DMS 273 (cell line): Measurements from ENCODE around the gene COG1.
A peak's percentile ranks its signal among the peaks of the same experiment; 100 is the strongest.
"Not testable (repeated sequence)": the region's sequence is repeated elsewhere in the genome, so short reads cannot be mapped to it uniquely, and the experiment has no call there.

ENCODE experiments used
- DNase-seq: peaks from one replicate; lab custom pipeline; 2025; ENCODE audit not compliant: unreplicated experiment; lab: John Stamatoyannopoulos, UW

Gene COG1

DNA sequence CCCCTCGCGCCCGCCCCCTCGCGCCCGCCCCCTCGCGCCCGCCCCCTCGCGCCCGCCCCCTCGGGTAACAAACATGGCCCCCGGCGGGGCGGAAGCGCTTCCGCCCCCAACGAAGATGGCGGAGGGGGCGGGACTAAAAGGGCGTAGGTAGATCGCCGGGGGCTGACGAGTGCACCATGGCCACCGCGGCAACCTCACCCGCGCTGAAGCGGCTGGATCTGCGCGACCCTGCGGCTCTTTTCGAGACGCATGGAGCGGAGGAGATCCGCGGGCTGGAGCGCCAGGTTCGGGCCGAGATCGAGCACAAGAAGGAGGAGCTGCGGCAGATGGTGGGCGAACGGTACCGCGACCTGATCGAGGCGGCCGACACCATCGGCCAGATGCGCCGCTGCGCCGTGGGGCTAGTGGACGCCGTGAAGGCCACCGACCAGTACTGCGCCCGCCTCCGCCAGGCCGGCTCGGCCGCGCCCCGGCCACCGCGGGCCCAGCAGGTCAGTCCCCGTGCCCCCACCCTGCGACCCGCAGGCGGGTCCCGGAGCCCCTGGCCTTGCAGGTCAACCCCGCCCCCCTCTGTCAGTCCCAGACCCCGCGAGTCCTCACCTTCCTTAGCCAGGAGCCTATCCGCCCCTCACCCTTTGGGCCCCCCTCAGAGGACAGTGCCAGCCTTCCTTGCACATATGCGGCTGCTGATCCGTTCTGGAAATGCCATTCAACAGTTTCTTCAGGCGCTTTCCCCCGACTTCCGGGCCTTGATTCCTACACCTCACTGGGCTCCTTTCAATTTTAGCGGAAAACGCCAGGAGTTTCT is at the start of gene COG1:
COG1 (plus strand) TSS at position 162 of the 808 bp plus-strand sequence; CDS start at position 177, 15 bp downstream.
- peak; percentile 96 for DNase-seq

DNA sequence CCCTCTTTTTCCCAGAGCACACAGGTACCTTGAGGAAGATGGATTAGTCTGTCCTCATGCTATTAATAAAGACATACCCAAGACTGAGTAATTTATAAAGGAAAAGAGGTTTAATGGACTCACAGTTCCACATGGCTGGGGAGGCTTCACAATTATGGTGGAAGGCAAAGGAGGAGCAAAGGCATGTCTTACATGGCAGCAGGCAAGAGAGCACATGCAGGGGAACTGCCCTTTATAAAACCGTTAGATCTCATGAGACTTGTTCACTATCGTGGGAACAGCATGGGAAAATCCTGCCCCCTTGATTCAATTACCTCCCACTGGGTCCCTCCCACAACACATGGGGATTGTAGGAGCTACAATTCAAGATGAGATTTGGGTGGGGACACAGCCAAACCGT is 48.6 kb upstream of the COG1 start:
- DNase-seq: not testable (repeated sequence)

GRCh38 chr17:73145641-73146040 is 47.2 kb upstream of the COG1 start:
- no peak for DNase-seq

GRCh38 chr17:73147791-73148190 is 45.1 kb upstream of the COG1 start:
- DNase-seq: not testable (repeated sequence)

- no peak for DNase-seq
Measured at GRCh38 chr17:73148540-73149334, 44.1 kb upstream of the COG1 start.

DNA sequence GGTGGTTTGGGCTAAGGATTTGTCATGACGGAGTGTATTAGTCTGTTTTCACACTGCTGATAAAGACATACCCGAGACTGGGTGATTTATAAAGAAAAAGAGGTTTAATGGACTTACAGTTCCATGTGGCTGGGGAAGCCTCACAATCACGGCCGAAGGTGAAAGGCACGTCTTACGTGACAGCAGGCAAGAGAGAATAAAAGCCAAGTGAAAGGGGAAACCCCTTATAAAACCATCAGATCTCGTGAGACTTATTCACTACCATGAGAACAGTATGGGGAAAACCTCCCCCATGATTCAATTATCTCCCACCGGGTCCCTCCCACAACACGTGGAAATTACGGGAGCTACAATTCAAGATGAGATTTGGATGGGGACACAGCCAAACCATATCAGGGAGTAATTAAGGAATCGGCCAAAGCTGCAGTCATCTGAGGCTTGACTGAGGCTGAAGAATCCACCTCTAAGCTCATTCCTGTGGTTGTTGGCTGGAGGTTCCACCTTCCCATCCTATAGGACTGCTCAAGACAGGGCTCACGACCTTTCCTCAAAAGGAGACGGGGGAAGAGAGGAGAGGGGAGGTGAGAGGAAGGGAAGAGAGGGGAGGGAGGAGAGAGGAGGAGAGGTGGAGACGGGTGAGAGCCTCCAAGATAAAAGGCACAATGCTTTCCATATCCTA is 42.1 kb upstream of the COG1 start:
- not testable (repeated sequence) for DNase-seq

DNA sequence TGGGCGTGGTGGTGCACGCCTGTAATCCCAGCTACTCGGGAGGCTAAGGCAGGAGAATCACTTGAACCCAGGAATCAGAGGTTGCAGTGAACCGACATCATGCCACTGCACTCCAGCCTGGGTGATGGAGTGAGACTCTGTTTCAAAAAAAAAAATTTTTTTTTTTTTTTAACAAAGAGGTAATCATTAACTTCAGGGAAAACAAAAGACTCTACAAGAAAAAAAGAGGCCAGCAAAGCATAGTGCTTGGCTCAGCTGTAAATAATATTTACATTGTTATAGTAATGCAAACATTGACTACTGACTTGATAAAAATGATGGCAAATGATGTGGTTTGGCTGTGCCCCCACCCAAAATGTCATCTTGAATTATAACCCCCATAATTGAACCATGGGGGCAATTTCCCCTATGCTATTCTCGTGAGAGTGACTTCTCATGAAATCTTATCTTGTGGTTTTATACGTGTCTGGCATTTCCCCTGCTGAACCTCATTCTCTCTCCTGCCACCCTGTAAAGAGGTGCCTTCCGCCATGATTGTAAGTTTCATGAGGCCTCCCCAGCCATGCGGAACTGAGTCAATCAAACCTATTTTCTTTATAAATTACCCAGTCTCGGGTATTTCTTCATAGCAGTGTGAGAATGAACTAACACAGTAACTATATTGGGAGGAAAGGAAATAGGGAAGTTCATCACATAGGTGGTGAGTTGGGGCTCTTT is 40.8 kb upstream of the COG1 start:
- no peak for DNase-seq

DNA sequence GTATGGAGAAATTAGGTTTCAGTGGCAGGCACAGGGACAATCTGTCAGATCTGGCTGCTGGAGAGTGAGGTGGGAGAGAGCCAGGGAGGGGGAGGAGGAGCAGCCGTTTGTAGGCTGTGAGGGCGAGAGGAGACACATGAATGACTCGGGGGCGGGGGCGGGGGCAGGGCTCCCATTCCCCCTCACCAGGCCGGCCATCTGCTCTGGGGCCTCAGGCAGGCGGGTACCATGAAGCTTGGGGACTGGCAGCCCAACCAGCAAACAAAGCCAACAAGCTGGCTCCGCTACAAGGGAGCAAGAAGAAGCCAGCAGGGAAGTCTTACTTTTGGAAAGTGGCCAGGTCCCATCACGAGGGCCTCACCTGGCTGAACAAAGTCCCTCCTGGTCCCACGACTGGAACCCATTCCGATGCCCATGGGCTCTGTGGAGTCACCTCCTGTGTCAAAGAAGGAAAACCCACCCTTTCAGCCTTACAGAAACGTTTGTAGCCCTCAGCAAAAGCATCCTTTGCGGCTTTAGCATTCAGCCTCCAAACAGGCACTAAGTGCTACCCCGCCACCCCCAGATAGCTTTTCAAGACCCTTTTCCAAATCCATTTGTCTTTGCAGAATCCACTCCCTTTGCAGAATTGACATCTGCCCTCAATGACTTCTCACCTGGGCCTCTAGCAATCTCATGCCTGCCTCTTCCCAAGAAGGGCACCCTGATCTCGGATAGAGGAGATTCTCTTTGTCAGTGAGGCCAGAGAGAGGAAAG is 37.3 kb upstream of the COG1 start:
- DNase-seq: peak; percentile 98

GRCh38 chr17:73156166-73156840 is 36.6 kb upstream of the COG1 start:
- DNase-seq: peak; percentile 96

DNA sequence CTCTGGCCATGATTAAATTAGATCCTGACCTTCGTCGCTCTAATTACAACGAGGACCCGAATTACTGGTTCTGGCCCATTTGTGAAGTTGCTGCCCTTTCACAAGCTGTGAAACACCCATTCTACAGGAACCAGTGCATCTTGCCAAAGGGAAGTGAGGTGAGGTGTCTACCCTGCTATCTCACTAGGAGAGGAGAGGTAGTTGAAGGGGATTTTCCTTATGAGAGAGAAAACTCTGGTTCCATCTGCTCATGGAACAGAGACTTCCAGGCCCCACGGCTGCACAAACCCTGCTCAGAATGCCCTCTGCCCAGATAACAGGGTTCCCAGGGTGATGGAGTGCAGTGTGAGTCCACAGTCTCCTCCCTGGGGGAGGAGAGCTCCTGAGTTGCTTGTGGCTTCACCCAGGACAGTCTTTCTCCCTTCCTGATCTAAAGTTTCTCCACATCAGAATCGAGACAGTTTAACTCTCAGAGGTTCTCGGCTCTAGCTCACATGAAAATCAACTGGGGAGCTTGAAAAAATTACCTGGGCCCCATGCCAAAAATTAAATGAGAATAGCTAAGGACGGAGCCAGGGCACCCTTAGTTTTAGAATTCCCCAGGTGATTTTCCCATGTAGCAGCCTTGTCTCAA is 35.9 kb upstream of the COG1 start:
- peak; percentile 79 for DNase-seq

GRCh38 chr17:73157521-73157890 is 35.3 kb upstream of the COG1 start:
- peak; percentile 75 for DNase-seq

GRCh38 chr17:73158133-73158532 is 34.7 kb upstream of the COG1 start:
- DNase-seq: no peak

DNA sequence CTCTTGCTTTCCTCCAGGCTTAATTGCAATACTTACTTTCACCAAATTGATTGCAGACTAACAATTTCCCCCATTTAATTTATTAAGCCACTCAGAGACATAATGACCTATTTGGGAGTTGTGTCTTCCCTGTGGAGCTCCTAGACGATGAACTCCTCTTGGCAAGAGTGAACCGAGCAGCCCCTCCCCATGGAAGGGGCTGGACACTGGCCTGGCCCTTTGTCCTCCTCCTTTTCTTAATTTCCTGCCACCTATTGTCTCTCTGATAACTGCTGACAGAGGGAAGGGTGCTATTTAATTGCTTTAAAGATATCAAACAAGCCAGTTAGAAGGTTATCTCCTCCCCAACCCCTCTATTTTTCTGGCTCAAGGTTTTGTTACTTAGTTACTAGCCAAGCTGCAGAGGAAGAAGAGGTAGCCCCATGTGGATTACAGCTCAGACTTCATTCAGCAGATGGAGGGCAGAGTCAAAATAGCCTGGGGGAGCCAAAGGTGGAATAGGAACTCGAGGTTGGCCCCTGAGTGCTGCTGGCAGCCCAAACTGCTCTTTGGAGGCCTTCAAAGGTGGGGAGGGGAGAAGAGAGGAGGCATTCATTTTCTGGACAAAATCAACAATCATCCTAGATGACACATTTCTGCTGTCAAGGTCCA is 31.8 kb upstream of the COG1 start:
- peak; percentile 45 for DNase-seq

DNA sequence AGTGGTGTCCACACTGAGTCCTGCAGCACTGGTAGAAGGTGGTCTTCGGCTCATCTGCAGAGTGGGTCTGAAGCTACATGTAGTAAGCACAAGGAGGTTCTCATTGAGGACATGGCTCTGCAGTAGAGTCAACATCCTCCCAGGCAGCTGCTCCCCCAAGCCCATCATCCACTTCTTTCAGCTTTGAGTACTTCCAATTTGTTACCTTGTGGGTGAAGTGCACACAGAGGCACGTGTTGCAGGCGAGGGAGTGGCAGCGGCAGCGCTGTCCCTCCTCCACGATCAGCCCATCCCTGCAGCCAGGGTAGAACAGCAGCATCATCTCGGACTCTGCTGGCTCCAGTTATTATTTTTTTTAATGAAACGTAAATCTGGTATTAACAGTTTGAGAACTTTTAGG is 29.8 kb upstream of the COG1 start:
- DNase-seq: no peak

- peak; percentile 61 for DNase-seq
Measured at GRCh38 chr17:73165616-73166404, 27.0 kb upstream of the COG1 start.

GRCh38 chr17:73166731-73167581 is 25.9 kb upstream of the COG1 start:
- peak; percentile 59 for DNase-seq

DNA sequence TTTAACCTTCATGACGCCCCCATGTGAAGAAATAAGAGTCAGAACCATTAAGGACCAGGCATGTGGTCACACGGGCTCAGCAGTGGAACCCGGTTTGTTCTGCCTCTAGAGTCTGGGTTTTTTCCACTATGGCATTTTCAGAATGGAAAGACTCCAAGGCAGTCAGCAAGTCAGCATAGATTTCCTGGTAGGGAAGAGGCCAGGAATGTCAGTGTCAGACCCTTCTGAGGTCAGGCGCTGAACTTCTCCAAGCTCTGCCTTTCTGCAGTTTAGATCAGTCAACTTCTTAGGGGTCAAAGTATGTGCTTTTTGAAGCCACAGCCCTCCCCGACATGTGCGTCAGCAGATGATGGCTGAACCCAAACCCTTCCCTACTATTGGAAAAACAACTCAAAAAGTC is 24.2 kb upstream of the COG1 start:
- no peak for DNase-seq
